ENCODE results near the gene C10orf67.

C10orf67 gene

DNA sequence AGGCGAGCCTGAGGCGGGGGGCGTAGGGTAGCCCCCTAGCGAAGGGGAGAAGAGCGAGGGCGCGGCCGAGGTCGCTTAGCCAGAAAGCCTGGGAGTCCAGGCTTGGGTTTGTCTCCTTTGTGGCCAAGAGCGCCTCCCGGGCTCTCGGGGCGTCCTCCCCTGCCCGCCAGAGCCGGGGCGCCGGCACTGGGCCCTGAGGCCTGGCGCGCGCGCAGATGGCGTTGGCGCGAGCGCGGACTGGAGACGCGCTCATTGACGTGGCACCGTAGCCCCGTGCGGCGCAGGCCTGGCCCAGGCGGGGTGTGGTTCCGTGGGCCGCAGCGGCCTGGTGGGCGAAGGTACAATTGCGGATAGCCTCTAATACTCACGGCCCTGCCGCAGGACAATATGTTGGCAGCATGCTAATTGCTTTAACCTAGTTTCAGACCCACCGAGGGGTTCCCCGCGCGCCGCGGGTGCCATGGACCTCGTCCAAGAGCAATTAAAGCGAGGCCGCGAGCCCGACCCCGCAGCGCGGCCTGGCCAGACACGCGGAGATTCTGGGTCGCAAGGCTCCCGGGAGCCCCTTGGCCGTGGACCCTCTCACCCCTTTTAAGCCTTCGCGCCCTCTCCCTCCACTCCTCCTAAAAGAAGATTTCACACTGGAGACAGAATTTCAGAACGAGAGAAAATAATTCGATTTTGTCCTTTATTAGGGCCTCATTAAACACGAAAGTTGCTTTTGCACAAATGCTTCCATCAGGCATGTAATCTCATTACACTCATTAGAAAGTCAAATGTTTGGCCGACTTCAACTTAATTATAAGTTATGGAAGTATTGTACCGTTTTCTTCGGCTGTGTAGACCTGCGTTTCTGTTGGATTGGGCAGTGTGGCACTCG, 149.4 kb downstream of the C10orf67 start:
- no peak for DNase-seq

GRCh38 chr10:23194471-23194965, 150.1 kb downstream of the C10orf67 start:
- no peak for DNase-seq

DNA sequence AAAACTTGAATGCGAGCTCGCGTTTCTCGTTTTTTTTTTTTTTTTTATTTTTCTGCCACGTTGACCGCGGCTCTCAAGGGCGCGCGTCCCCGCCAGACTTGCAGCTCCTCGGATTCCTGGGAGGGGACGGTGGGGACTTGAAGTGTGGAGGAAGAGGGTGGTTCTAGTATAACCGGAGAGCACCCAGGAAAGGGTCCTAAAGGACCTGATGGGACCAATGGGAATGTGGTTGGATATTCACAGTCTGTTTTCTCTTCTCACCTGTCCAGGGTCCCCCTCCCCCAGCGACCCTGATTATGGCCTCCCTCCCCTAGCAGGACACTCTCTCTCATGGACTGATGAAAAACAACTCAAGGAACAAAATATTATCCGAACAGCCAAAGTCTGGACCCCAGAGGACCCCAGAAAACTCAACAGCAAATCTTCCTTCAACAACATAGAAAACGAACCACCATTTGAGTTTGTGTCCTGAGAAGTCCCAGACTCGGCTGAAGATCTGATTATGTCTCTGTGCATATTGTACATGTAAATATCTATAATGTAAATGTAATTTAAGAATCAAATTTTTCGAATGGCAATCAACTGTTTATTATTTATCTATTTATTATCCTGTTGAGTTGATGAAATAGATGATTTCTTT, 151.0 kb downstream of the C10orf67 start:
- peak; percentile 73 for DNase-seq

DNA sequence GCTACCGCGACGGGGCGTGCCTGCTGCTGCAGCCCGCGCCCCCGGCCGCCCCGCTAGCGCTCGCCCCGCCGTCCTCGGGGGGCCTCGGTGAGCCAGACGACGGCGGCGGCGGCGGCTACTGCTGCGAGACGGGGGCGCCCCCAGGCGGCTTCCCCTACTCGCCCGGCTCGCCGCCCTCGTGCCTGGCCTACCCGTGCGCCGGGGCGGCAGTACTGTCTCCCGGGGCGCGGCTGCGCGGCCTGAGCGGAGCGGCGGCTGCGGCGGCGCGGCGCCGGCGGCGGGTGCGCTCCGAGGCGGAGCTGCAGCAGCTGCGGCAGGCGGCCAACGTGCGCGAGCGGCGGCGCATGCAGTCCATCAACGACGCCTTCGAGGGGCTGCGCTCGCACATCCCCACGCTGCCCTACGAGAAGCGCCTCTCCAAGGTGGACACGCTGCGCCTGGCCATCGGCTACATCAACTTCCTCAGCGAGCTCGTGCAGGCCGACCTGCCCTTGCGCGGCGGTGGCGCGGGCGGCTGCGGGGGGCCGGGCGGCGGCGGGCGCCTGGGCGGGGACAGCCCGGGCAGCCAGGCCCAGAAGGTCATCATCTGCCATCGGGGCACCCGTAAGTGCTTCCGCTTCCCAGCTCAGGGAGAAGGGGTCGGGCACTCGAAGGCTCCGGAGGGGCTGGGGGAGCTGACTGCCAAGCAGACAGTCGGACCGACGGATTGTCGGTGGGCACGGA, 151.7 kb downstream of the C10orf67 start:
- peak; percentile 91 for DNase-seq

- peak; percentile 95 for DNase-seq
These were observed 152.6 kb downstream of the C10orf67 start, which contains the start of gene PTF1A for GRCh38 chr10:23191764-23192711. Gene PTF1A, plus strand, starts transcription at chr10:23192312. Its CDS starts 219 bp downstream, at chr10:23192531.

- DNase-seq, result peak; percentile 70
These were observed 153.5 kb downstream of the C10orf67 start for GRCh38 chr10:23190872-23191763.

- no peak for DNase-seq
These were observed 155.6 kb downstream of the C10orf67 start for GRCh38 chr10:23189024-23189423.

- no peak for DNase-seq
These were observed 157.4 kb downstream of the C10orf67 start for GRCh38 chr10:23187155-23187554.

GRCh38 chr10:23186697-23187096, 157.9 kb downstream of the C10orf67 start:
- DNase-seq, result peak; percentile 88

DNA sequence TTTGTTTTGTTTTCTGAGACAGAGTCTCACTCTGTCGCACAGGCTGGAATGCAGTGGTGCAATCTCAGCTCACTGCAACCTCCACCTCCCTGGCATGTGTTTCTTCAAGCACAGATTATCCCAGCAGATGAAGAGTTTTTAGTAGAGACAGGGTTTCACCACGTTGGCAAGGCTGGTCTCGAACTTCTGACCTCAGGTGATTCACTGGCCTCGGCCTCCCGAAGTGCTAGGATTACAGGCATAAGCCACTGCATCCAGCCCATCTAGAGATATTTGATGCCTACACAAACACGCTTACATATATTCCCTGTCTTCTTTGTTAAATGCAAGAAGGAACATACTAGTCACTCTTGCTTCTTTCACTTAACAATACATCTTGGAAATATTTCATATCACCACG, 158.4 kb downstream of the C10orf67 start:
- DNase-seq, result no peak

DNA sequence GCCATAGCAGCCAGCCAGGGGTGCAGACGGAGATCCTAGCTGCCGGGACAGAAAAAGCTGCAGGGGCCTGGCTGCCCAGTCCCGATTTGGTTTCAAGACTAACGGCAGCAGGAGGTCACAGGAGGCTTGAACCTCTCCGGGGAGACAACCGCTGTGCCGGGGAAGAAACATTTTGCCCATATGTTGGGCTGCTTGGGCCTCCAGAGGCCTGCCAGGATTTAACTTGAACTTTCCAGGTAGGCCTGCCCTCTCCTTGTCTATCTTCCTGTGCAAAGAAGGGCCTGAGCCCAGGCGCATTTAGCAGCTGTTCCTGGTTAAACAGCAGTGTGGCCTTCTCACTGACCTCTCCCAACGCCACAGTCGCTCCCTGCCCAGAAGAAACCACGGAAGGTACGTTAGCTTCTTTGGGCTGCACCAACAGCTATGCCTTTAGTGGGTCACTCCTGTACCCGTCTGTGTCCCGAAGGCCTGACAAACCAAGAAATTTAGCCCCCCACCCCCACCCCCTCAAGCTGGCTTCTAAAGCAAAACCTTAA, 169.6 kb downstream of the C10orf67 start:
- DNase-seq, result peak; percentile 80

DNA sequence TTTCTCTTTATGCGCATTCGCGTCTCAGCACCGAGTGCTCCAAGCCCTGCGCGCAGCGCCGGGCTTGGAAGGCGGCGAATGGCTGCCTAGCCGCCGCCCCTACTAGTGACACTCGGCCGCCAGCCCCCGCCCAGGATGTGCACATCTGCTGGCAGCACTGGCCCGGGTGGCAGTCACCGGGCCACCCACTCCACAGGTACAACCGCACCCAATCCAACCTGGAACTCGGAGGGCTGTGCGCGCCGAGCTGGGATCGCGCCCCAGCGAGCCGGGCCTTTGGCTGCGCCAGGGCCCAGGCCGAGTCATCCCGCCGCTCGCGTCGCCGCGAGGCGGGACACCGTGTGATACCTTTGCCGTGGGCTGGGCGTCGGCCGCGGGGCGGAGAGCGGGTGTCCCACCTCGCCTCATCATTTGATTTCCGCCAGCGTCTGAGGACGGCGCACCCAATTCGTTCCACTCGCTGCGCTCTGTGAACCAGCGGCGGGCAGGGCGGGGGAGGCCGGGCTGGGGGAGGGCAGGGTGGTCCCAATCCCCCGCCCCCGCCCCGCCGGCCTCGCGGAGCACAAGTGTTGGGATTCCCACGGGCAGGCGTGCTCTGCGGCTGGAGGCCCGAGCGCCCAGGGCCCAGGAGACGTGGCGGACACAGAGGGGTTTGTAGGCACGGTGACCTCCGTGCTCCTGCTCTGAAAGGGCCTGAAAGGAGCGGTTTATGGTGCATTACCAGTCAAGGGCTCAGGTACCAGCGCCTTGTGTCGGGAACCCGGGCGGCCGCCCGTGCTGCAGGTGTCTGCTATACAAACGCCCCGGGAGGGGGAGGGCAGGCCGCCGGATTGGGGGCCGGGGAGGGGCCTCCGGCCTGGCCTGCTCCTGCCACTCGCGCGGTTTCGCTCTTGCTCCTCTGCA, 170.3 kb downstream of the C10orf67 start:
- DNase-seq, result peak; percentile 91

DNA sequence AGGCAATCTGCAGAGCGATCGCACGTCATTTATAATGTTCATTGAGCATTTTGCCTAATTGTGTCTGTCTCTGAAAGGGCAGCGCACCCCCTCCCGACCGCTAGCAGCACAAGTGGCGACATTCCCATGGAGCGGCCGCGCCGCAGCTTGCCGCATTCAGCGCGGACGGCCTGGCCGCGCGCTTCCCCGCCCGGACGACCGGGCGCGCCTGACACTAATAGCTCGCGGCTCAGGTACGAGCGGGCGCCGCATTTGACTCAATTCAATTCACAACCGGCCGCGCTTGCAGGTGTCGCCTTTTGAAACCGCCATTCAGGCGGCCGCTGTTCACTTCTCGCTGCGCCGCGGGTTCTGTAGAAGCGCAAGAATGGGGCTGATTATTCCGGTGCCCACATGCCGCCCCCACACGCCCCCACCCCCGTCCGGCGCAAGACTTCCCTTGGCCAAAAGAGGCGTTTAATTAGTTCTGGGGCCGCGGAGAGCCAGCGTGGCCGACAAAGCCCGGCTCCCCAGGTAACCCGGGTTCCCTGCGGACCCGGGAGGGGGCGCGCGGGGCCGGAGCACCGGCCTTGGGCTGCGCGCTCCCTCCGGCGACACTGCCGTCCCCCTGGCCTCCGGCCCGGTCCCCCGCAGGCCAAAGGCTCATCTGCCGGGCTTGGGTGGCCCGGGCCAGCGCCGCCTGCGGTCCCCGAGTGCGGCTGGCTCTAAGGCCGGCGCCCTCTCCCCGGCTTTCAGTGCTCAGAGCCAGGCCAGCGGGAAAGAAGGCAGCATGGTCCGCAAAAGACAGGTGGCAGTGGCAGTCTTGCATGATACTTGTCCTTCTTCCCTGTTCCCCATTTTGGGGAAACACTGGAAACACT, 171.2 kb downstream of the C10orf67 start:
- peak; percentile 95 for DNase-seq

GRCh38 chr10:23172429-23173213, 172.0 kb downstream of the C10orf67 start:
- DNase-seq, result peak; percentile 28

GRCh38 chr10:23171232-23171876, 173.2 kb downstream of the C10orf67 start:
- no peak for DNase-seq

- DNase-seq, result peak; percentile 91
These were observed 186.2 kb downstream of the C10orf67 start for GRCh38 chr10:23158370-23158769.

GRCh38 chr10:23157691-23158369, 186.8 kb downstream of the C10orf67 start:
- DNase-seq, result peak; percentile 91
